Adrenal gland (tissue), 12 donors: ENCODE data around the gene ZFP57. TPM values are rescaled to one million over a fixed set of nuclear protein-coding genes. Genes with fewer than 3 reads are reported as not detected.

Experiments used
- DNase-seq, 7 donors: peaks; one replicate each; pipeline ENCODE4 v3.0.0-alpha.2; 2019 to 2020
- H3K27ac ChIP-seq, 5 donors: fragments of 200-600 bp; sonication (generic) in 4 of 5; 1 replicate in 3 of 5; 2 replicates in 2 of 5; pipeline versions ENCODE4 v1.5.1 to v1.8.0; 2016 to 2020; ENCODE audit warnings: mild to moderate bottlenecking in 1 of 5
- H3K27me3 ChIP-seq: fragments of 200-600 bp; 2 replicates; pipeline ENCODE4 v1.8.0; 2021
- H3K36me3 ChIP-seq, 2 donors: fragments of 200-600 bp; replicated peaks in 1 of 2; 1 replicate in 1 of 2; 2 replicates in 1 of 2; pipeline versions ENCODE4 v1.5.1 to v1.8.0; 2018 to 2022
- H3K4me1 ChIP-seq, 2 donors: fragments of 200-600 bp; replicated peaks in 1 of 2; 1 replicate in 1 of 2; 2 replicates in 1 of 2; pipeline versions ENCODE4 v1.5.1 to v1.8.0; 2018 to 2021
- H3K4me3 ChIP-seq, 4 donors: fragments of 200-600 bp; sonication (generic) in 3 of 4; one replicate each; pipeline ENCODE4 v1.5.1; 2016 to 2018
- H3K9me3 ChIP-seq, 3 donors: fragments of 200-600 bp; sonication (generic) in 1 of 3; replicated peaks in 1 of 3; 1 replicate in 2 of 3; 2 replicates in 1 of 3; pipeline versions ENCODE4 v1.5.1 to v1.8.0; 2016 to 2021
- CTCF ChIP-seq, 6 experiments: fragments of 450-650 bp in 4 of 6; fragments of 200-600 bp in 2 of 6; sonication (generic) in 1 of 6; IDR thresholded peaks; 1 replicate in 5 of 6; 2 replicates in 1 of 6; pipeline versions ENCODE4 v1.5.1 to v1.8.0; 2016 to 2021; ENCODE audit warnings: antibody characterized with exemption in 6 of 6, mild to moderate bottlenecking in 2 of 6, moderate library complexity in 1 of 6
- POLR2A ChIP-seq, 2 donors: fragments of 450-650 bp; IDR thresholded peaks; one replicate each; pipeline ENCODE4 v1.6.1; 2017; ENCODE audit warnings: antibody characterized with exemption in 2 of 2, mild to moderate bottlenecking in 2 of 2, moderate library complexity in 1 of 2
- WGBS, 4 donors: extraction: QIAGEN DNeasy Blood & Tissue Kit in 2 of 4; methylation state at CpG; one replicate each; pipeline versions ENCODE4 v1.1.5 to v1.1.7; 2013 to 2017; 5-methylcytosine and 5-hydroxymethylcytosine counted together
- intact Hi-C, 2 donors: fragments of 100-400 bp; cut with DNase I; formaldehyde crosslinking; loops; one replicate each; pipeline versions ENCODE4 v1.14.1 to v1.15.0; 2022 to 2023
- polyA plus RNA-seq, 3 donors: library from polyadenylated mRNA; stranded (reverse); fragments of 200-250 nt in 2 of 3; fragments of 350-450 nt in 1 of 3; fragmentation: Illumina TruSeq in 1 of 3; extraction: RNeasy Lipid Tissue Mini Kit (QIAGEN cat#74804) in 1 of 3; gene quantifications; one replicate each; pipeline ENCODE4 v1.2.3, GENCODE V29; 2013 to 2014
- total RNA-seq, 9 donors: library from RNA; depleted of rRNA in 4 of 9; stranded (reverse); fragments of >200 nt in 4 of 9; fragments of 120-200 nt in 1 of 9; fragmentation: NEBNext Ultra II Directional in 1 of 9; extraction: Animal tissue kit (Norgen Biotek cat#: 25700) in 1 of 9; gene quantifications; one replicate each; pipeline versions ENCODE4 v1.1.0 to v1.2.4, GENCODE V29; 2013 to 2023
- donor health status: healthy with polysubstance abuse.
- donor health status: Bipolar disorder and iron deficiency.
- donor health status: DM: yes; HTN: yes; CAD: no.
- donor health status: DM: no; HTN: no; CAD: no.
- donor health status: DM: no; HTN: no; CAD: no.
- donor health status: DM: yes; HTN: yes; CAD: no.

The ZFP57 gene
- total and polyA plus RNA-seq, 12 donors = 0.06 to 1.9 (median 0.96) TPM; not detected in 7

DNA sequence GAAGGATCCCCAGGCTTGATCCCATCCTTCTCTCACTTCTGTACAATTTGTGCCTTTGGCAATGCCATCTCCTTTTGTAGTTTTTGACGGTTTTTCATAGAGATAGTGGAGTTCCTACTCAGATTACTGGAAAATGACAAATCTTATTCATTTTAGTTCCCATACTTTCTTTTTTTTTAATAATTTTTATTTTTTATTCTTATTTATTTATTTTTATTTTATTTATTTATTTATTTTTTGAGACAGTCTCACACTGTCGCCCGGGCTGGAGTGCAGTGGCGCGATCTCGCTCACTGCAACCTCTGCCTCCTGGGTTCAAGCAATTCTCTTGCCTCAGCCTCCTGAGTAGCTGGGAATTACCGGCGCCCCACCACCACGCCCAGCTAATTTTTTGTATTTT lies 43.7 kb downstream of the ZFP57 start:
- DNase-seq = no peak
- Histone ChIP-seq H3K27me3 (no peaks in the 10 kb centered on the region), H3K27ac (no peak overlapping the region), H3K4me1 (peaks cover 0 to 5% of the 10 kb centered on the region in 2 donors), H3K9me3 (no peaks in the 10 kb centered on the region), H3K36me3 (no peaks in the 10 kb centered on the region), H3K4me3 (no peak overlapping the region)
- no peak for TF ChIP-seq CTCF (IDR thresholded peaks at IDR 0.05)
- TF ChIP-seq POLR2A (IDR thresholded peaks at IDR 0.05) = no peak
- intact Hi-C loops = no loop called here
- WGBS, 4 donors = 79 to 90% (median 88%) methylated on average over 9 of the region's 9 CpGs

DNA sequence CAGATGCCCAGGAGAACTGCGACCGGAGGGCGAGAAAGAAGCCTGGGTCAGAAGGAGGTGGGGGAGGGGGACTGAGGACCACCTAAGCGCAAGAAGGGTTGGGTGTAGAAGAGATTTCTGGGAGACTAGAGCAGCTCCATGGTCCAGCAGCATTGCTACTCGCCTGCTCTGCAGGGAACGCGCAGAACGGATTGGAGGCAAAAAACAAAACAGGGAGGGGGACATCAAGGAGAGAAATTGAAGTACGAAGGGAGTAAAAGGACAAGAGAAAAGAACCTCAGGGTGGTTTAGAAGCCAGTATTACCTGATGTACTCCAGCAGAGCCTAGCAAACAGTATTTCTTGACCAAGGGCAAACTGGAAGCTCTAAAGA lies 47.4 kb downstream of the ZFP57 start:
- Histone ChIP-seq H3K9me3 (no peaks in the 10 kb centered on the region), H3K27me3 (no peaks in the 10 kb centered on the region), H3K4me1 (peaks cover 6 to 21% of the 10 kb centered on the region in 2 donors), H3K27ac (peak overlapping the region in 2 of 5 donors; percentile 16 to 75), H3K4me3 (peak overlapping the region in 2 of 4 donors; percentile 74 to 84), H3K36me3 (no peaks in the 10 kb centered on the region)
- TF ChIP-seq CTCF (IDR thresholded peaks at IDR 0.05) (no peak), POLR2A (IDR thresholded peaks at IDR 0.05) (no peak)
- 1 to 9% (median 5%) methylated on average over 9 of the region's 9 CpGs for WGBS, 4 donors
- intact Hi-C loops = no loop called here
- DNase-seq = no peak

DNA sequence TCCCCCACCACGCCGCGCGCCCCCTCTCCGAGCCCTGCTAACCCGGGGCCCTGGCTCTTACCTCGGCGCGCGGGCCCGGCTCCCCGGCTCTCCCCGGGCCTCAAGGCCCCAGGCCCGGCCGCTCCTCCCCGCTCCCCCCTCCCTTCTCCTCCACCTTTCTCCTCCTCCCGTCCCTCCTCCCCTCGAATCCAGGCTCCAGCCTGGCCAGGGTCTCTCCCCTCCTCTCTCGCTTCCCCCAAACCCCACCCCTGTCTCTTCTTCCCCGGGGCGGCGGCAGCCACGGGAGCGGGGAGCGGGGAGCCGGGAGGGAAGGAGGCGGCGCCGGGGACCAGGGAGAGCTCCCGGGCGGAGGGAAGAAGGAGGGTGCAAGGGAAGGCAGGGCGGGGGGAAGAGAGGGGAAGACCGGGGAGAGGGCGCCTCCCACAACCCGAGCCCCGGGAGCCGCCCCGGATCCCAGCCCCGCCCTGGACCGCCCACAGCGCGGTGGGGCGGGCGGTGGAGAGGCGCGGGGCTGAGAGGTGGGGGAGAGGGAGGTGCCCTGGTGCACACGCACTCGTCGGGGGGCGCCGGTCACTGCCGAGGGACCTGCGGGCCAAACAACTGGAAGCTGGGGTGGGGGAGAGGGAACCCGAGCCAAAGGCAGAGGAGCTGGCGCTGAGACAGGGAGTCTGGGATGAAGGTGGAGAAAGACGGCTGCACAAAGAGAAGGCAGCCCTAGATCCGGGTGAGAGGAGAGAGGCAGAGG lies 48.0 kb downstream of the ZFP57 start, which contains the start of gene GABBR1:
GABBR1 (minus strand) TSS at position 395 of the 745 bp plus-strand sequence. CDS start 798 bp downstream, outside the sequence.
- H3K36me3 ChIP-seq = no peaks in the 10 kb centered on the region
- no peaks in the 10 kb centered on the region for H3K27me3 ChIP-seq
- peak within 1 kb of the TSS; percentile 40 to 84 (median 78) for H3K4me3 ChIP-seq
- H3K27ac ChIP-seq = peak within 1 kb of the TSS in 3 of 5 donors; percentile 16 to 75 (median 72)
- peak; percentile 81 to 92 (median 87) for DNase-seq
- peaks cover 9 to 25% of the 10 kb centered on the region in 2 donors for H3K4me1 ChIP-seq
- TF ChIP-seq CTCF (IDR thresholded peaks at IDR 0.05) = no peak
- TF ChIP-seq POLR2A (IDR thresholded peaks at IDR 0.05) = peak in 1 of 2 donors; percentile 8
- intact Hi-C loops = no loop called here
- 0 to 1% (median 0%) methylated on average over 15 to 56 of the region's 57 CpGs for WGBS, 4 donors
- H3K9me3 ChIP-seq = no peaks in the 10 kb centered on the region

DNA sequence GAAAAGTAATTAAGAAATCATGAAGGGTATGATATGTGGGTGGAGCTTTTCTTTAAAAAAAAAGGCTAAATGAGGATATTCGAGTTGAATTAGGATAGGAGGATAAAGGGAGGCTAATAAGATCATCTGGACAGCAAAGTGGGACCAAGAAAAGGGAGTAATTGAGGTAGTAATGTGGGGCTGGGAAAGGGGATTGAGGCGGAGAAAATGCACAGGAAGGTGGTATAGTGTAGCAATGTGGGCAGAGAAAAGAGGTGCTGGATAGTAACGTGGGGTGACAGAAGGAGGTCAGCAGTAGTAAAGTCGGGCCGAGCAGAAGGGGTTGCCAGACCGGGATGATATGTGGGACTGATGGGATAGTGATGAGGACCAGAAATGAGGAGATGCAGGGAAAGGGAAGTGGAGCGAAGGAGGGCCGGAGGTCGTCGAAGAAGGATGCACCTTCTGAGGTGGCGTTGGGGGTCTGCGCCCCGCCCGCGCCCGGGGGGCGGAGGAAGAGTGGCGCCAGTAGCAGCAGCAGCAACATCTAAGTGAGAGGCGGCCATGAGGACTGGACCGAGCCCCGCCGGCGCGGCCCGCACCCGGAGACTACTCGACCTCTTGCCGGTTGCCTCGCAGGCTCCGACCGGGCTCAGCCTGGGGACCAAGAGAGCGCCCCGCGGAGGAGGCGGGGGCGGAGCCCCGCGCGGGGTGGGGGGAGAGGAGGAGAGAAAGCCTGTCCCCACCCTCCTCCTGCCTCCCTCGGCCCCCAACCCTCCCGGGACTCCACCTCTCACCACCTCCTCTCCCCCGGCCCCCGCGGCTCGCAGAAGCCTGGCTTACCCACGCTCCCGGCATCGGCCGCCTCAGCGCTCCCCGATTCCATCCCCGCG lies 48.9 kb downstream of the ZFP57 start:
- Histone ChIP-seq H3K4me1 (peaks cover 9 to 25% of the 10 kb centered on the region in 2 donors), H3K36me3 (no peaks in the 10 kb centered on the region), H3K27ac (peak overlapping the region in 3 of 5 donors; percentile 16 to 75 (median 72)), H3K4me3 (peak overlapping the region; percentile 40 to 84 (median 78)), H3K27me3 (no peaks in the 10 kb centered on the region), H3K9me3 (no peaks in the 10 kb centered on the region)
- 4 to 14% (median 8%) methylated on average over 12 to 49 of the region's 53 CpGs for WGBS, 4 donors
- no peak for TF ChIP-seq CTCF (IDR thresholded peaks at IDR 0.05)
- TF ChIP-seq POLR2A (IDR thresholded peaks at IDR 0.05) = no peak
- peak; percentile 42 to 77 (median 50) for DNase-seq
- intact Hi-C loops = no loop called here
